GM08714 (cell line): ENCODE measurements around the gene FAM98A.

Experiments
- H3K4me3 ChIP-seq: fragments of 200-500 bp; sonication (Bioruptor generic); 2 replicates; pipeline ENCODE4 v1.5.1; 2014; ENCODE audit warnings: mild to moderate bottlenecking, low read length, inconsistent platforms
- ZNF274 ChIP-seq: IDR thresholded peaks from 2 replicates; pipeline ENCODE4 v1.6.1; 2012; ENCODE audit warnings: mild to moderate bottlenecking, low read depth, low read length

FAM98A gene

GRCh38 chr2:33577084-33577483, 22.0 kb downstream of the FAM98A start:
- TF ChIP-seq ZNF274 = no peak
- no peak overlapping the region for H3K4me3 ChIP-seq

GRCh38 chr2:33573657-33574056, 25.4 kb downstream of the FAM98A start:
- TF ChIP-seq ZNF274 = no peak
- H3K4me3 ChIP-seq = no peak overlapping the region

- TF ChIP-seq ZNF274 = no peak
- H3K4me3 ChIP-seq = no peak overlapping the region
These were observed 28.4 kb downstream of the FAM98A start for GRCh38 chr2:33570681-33571080.

- no peak for TF ChIP-seq ZNF274
- H3K4me3 ChIP-seq = no peak overlapping the region
These were observed 37.2 kb downstream of the FAM98A start for GRCh38 chr2:33561872-33562271.

- no peak overlapping the region for H3K4me3 ChIP-seq
- TF ChIP-seq ZNF274 = no peak
These were observed 39.1 kb downstream of the FAM98A start for GRCh38 chr2:33560017-33560416.

- H3K4me3 ChIP-seq = no peak overlapping the region
- TF ChIP-seq ZNF274 = no peak
These were observed 39.8 kb downstream of the FAM98A start for GRCh38 chr2:33559328-33559727.

- no peak overlapping the region for H3K4me3 ChIP-seq
- TF ChIP-seq ZNF274 = no peak
These were observed 43.4 kb downstream of the FAM98A start for GRCh38 chr2:33555681-33556080.

GRCh38 chr2:33552758-33553461, 46.2 kb downstream of the FAM98A start:
- H3K4me3 ChIP-seq = no peak overlapping the region
- no peak for TF ChIP-seq ZNF274

- no peak for TF ChIP-seq ZNF274
These were observed 48.9 kb downstream of the FAM98A start for GRCh38 chr2:33550206-33550605.

GRCh38 chr2:33541243-33541642, 57.9 kb downstream of the FAM98A start:
- no peak overlapping the region for H3K4me3 ChIP-seq
- TF ChIP-seq ZNF274 = no peak

More at GRCh38 chr2:33550206-33550605, 48.9 kb downstream of the FAM98A start:
- no peak overlapping the region for H3K4me3 ChIP-seq

- TF ChIP-seq ZNF274 = no peak
- H3K4me3 ChIP-seq = no peak overlapping the region
These were observed 63.7 kb downstream of the FAM98A start for GRCh38 chr2:33535421-33535820.
